ENCODE data around the gene EPC1.

EPC1 gene

GRCh38 chr10:32273336-32273735 is 73.6 kb downstream of the EPC1 start:
- TF ChIP-seq TEAD4 (IDR thresholded peaks at IDR 0.05) (no peak), CEBPB (IDR thresholded peaks at IDR 0.05) (no peak), TCF12 (IDR thresholded peaks at IDR 0.05; ENCODE audit: low read depth) (no peak), CREB1 (IDR thresholded peaks at IDR 0.05; ENCODE audit: low read depth) (no peak), YY1 (IDR thresholded peaks at IDR 0.05; ENCODE audit: low read depth) (no peak), REST (IDR thresholded peaks at IDR 0.05; ENCODE audit: low read depth) (no peak), RAD21 (IDR thresholded peaks at IDR 0.05; ENCODE audit: low read depth) (no peak), MAX (IDR thresholded peaks at IDR 0.05) (no peak), EGR1 (IDR thresholded peaks at IDR 0.05) (no peak), FOXM1 (IDR thresholded peaks at IDR 0.05; ENCODE audit: borderline replicate concordance, low read depth) (no peak), EP300 (IDR thresholded peaks at IDR 0.05; ENCODE audit: borderline replicate concordance) (no peak), ZBTB7A (IDR thresholded peaks at IDR 0.05; ENCODE audit: low read depth) (no peak), NFIC (IDR thresholded peaks at IDR 0.05) (no peak), TAF1 (IDR thresholded peaks at IDR 0.05; ENCODE audit: low read depth) (no peak), USF1 (IDR thresholded peaks at IDR 0.05) (no peak)

GRCh38 chr10:32271617-32272016 is 75.3 kb downstream of the EPC1 start:
- no peak for TF ChIP-seq REST (IDR thresholded peaks at IDR 0.05; ENCODE audit: low read depth)
- no peak for TF ChIP-seq TEAD4 (IDR thresholded peaks at IDR 0.05)
- no peak for TF ChIP-seq MAX (IDR thresholded peaks at IDR 0.05)
- TF ChIP-seq CEBPB (IDR thresholded peaks at IDR 0.05), result no peak
- TF ChIP-seq NFIC (IDR thresholded peaks at IDR 0.05), result no peak
- no peak for TF ChIP-seq CREB1 (IDR thresholded peaks at IDR 0.05; ENCODE audit: low read depth)
- TF ChIP-seq EP300 (IDR thresholded peaks at IDR 0.05; ENCODE audit: borderline replicate concordance), result no peak
- no peak for TF ChIP-seq TAF1 (IDR thresholded peaks at IDR 0.05; ENCODE audit: low read depth)
- no peak for TF ChIP-seq EGR1 (IDR thresholded peaks at IDR 0.05)
- TF ChIP-seq YY1 (IDR thresholded peaks at IDR 0.05; ENCODE audit: low read depth), result no peak
- TF ChIP-seq FOXM1 (IDR thresholded peaks at IDR 0.05; ENCODE audit: borderline replicate concordance, low read depth), result no peak
- TF ChIP-seq ZBTB7A (IDR thresholded peaks at IDR 0.05; ENCODE audit: low read depth), result no peak

GRCh38 chr10:32269343-32270100 is 77.4 kb downstream of the EPC1 start:
- TF ChIP-seq EGR1 (IDR thresholded peaks at IDR 0.05) (no peak), MAX (IDR thresholded peaks at IDR 0.05) (no peak), NFIC (IDR thresholded peaks at IDR 0.05) (no peak), REST (IDR thresholded peaks at IDR 0.05; ENCODE audit: low read depth) (no peak), CEBPB (IDR thresholded peaks at IDR 0.05) (no peak), TAF1 (IDR thresholded peaks at IDR 0.05; ENCODE audit: low read depth) (no peak), CREB1 (IDR thresholded peaks at IDR 0.05; ENCODE audit: low read depth) (no peak), EP300 (IDR thresholded peaks at IDR 0.05; ENCODE audit: borderline replicate concordance) (no peak), RAD21 (IDR thresholded peaks at IDR 0.05; ENCODE audit: low read depth) (no peak), FOXM1 (IDR thresholded peaks at IDR 0.05; ENCODE audit: borderline replicate concordance, low read depth) (no peak), USF1 (IDR thresholded peaks at IDR 0.05) (no peak), ZBTB7A (IDR thresholded peaks at IDR 0.05; ENCODE audit: low read depth) (no peak), TCF12 (IDR thresholded peaks at IDR 0.05; ENCODE audit: low read depth) (no peak), TEAD4 (IDR thresholded peaks at IDR 0.05) (no peak), YY1 (IDR thresholded peaks at IDR 0.05; ENCODE audit: low read depth) (no peak)

GRCh38 chr10:32268788-32269187 is 78.2 kb downstream of the EPC1 start:
- TF ChIP-seq TAF1 (IDR thresholded peaks at IDR 0.05; ENCODE audit: low read depth) (no peak), FOXM1 (IDR thresholded peaks at IDR 0.05; ENCODE audit: borderline replicate concordance, low read depth) (no peak), TCF12 (IDR thresholded peaks at IDR 0.05; ENCODE audit: low read depth) (no peak), EP300 (IDR thresholded peaks at IDR 0.05; ENCODE audit: borderline replicate concordance) (no peak)
